HepG2 (cell line): ENCODE measurements around the gene MLST8. TPM values are rescaled to one million over a fixed set of nuclear protein-coding genes. Genes with fewer than 3 reads are reported as not detected.

Experiments used
- ESRRA ChIP-seq: sonication (generic); formaldehyde crosslinking; IDR thresholded peaks from 2 replicates; pipeline ENCODE4 v1.5.1; 2020; ENCODE audit warnings: mild to moderate bottlenecking, low read depth, missing genetic modification reagents
- FOSL2 ChIP-seq: sonication (generic); formaldehyde crosslinking; IDR thresholded peaks from 2 replicates; pipeline ENCODE4 v1.4.0; 2020; ENCODE audit warnings: missing genetic modification reagents
- KLF16 ChIP-seq, 2 experiments: sonication (generic) in 1 of 2; formaldehyde crosslinking in 1 of 2; IDR thresholded peaks; 2 replicates each; pipeline versions ENCODE4 v1.6.1 to v1.8.0; 2016 to 2023; ENCODE audit warnings: missing genetic modification reagents in 2 of 2, missing compliant biosample characterization in 1 of 2
- MYC ChIP-seq: sonication (generic); formaldehyde crosslinking; IDR thresholded peaks from 2 replicates; pipeline ENCODE4 v1.9.0; 2021; ENCODE audit warnings: missing genetic modification reagents, borderline replicate concordance
- NAIF1 ChIP-seq: sonication (generic); formaldehyde crosslinking; IDR thresholded peaks from 2 replicates; pipeline ENCODE4 v1.5.0; 2020; ENCODE audit warnings: mild to moderate bottlenecking, missing genetic modification reagents, borderline replicate concordance
- NCOA1 ChIP-seq: sonication (generic); formaldehyde crosslinking; IDR thresholded peaks from 2 replicates; pipeline ENCODE4 v1.9.0; 2021; ENCODE audit warnings: missing genetic modification reagents
- NR1H2 ChIP-seq: sonication (generic); formaldehyde crosslinking; IDR thresholded peaks from 2 replicates; pipeline ENCODE4 v1.8.1; 2022; ENCODE audit warnings: low read depth, missing genetic modification reagents, borderline replicate concordance
- NR2F1 ChIP-seq, 2 experiments: fragments of 450-650 bp in 1 of 2; formaldehyde crosslinking in 1 of 2; IDR thresholded peaks; 2 replicates each; pipeline versions ENCODE4 v1.5.0 to v1.6.1; 2016 to 2020; ENCODE audit warnings: mild to moderate bottlenecking in 1 of 2, missing compliant biosample characterization in 1 of 2, missing genetic modification reagents in 1 of 2, moderate library complexity in 1 of 2
- SPEN ChIP-seq: sonication (generic); formaldehyde crosslinking; IDR thresholded peaks from 2 replicates; pipeline ENCODE4 v1.5.1; 2020; ENCODE audit warnings: low read depth, mild to moderate bottlenecking, missing genetic modification reagents
- TCF7 ChIP-seq: sonication (generic); IDR thresholded peaks from 2 replicates; pipeline ENCODE4 v1.6.1; 2016; ENCODE audit warnings: antibody characterized with exemption, low read depth
- ZFYVE20 ChIP-seq: sonication (generic); formaldehyde crosslinking; IDR thresholded peaks from 2 replicates; pipeline ENCODE4 v1.8.0; 2023; ENCODE audit warnings: low read depth, mild to moderate bottlenecking, moderate library complexity, missing genetic modification reagents, borderline replicate concordance
- ZNF24 ChIP-seq: fragments of 450-650 bp; IDR thresholded peaks from 2 replicates; pipeline ENCODE4 v1.6.1; 2017; ENCODE audit warnings: antibody characterized with exemption, mild to moderate bottlenecking
- ZNF264 ChIP-seq: sonication (generic); formaldehyde crosslinking; IDR thresholded peaks from 2 replicates; pipeline ENCODE4 v1.4.0; 2020; ENCODE audit warnings: missing genetic modification reagents
- ZNF563 ChIP-seq: sonication (generic); formaldehyde crosslinking; IDR thresholded peaks from 2 replicates; pipeline ENCODE4 v1.8.0; 2022; ENCODE audit warnings: mild to moderate bottlenecking, moderate library complexity, missing genetic modification reagents
- ZSCAN21 ChIP-seq: sonication (generic); formaldehyde crosslinking; IDR thresholded peaks from 2 replicates; pipeline ENCODE4 v1.8.0; 2022; ENCODE audit warnings: mild to moderate bottlenecking, missing genetic modification reagents, moderate library complexity, borderline replicate concordance
- polyA plus RNA-seq, 8 experiments: library from polyadenylated mRNA; depleted of rRNA in 3 of 8; stranded (reverse) in 7 of 8; unstranded in 1 of 8; fragments of >200 nt; fragmentation: Illumina TruSeq in 4 of 8; extraction: Trizol in 4 of 8; gene quantifications; 2 replicates each; pipeline versions ENCODE4 v1.2.1 to v1.2.3, GENCODE V29; 2011 to 2016; ENCODE audit warnings: low read depth in 4 of 8, missing spikeins in 1 of 8, mixed read lengths in 1 of 8; ENCODE audit not compliant: insufficient read depth in 1 of 8
- total RNA-seq, 5 experiments: library from RNA; depleted of rRNA; stranded (reverse); fragments of >200 nt; fragmentation: Illumina TruSeq; extraction: Trizol; gene quantifications; 2 replicates each; pipeline ENCODE4 v1.2.3, GENCODE V29; 2016; ENCODE audit warnings: low read depth in 1 of 5
- TF ChIP-seq, protein P1 (sequence below): sonication (generic); formaldehyde crosslinking; conservative IDR thresholded peaks from 2 replicates; pipeline ENCODE4 v1.8.0; 2022; ENCODE audit warnings: missing genetic modification reagents
- TF ChIP-seq, protein P2 (sequence below): IDR thresholded peaks from 2 replicates; pipeline ENCODE4 v1.6.1; 2018; ENCODE audit warnings: missing genetic modification reagents
- TF ChIP-seq, protein P3 (sequence below): sonication (generic); formaldehyde crosslinking; IDR thresholded peaks from 2 replicates; pipeline ENCODE4 v1.4.0; 2020; ENCODE audit warnings: missing genetic modification reagents; ENCODE audit errors: not compliant biosample characterization
- TF ChIP-seq, protein P4 (sequence below): sonication (generic); formaldehyde crosslinking; IDR thresholded peaks from 2 replicates; pipeline ENCODE4 v1.5.0; 2020; ENCODE audit warnings: missing genetic modification reagents, mild to moderate bottlenecking, borderline replicate concordance
- TF ChIP-seq, protein P5 (sequence below): sonication (generic); formaldehyde crosslinking; IDR thresholded peaks from 2 replicates; pipeline ENCODE4 v1.5.1; 2020; ENCODE audit warnings: missing genetic modification reagents, mild to moderate bottlenecking, borderline replicate concordance
- TF ChIP-seq, protein P6 (sequence below): sonication (generic); formaldehyde crosslinking; IDR thresholded peaks from 2 replicates; pipeline ENCODE4 v1.4.0; 2020; ENCODE audit warnings: missing genetic modification reagents, low read depth, mild to moderate bottlenecking, borderline replicate concordance

The MLST8 gene
- total and polyA plus RNA-seq, 2 of the 13 experiments (the other 11 are each of a cell fraction or from before 2014, with no cell fraction given), result 30.8 to 72.7 TPM

DNA sequence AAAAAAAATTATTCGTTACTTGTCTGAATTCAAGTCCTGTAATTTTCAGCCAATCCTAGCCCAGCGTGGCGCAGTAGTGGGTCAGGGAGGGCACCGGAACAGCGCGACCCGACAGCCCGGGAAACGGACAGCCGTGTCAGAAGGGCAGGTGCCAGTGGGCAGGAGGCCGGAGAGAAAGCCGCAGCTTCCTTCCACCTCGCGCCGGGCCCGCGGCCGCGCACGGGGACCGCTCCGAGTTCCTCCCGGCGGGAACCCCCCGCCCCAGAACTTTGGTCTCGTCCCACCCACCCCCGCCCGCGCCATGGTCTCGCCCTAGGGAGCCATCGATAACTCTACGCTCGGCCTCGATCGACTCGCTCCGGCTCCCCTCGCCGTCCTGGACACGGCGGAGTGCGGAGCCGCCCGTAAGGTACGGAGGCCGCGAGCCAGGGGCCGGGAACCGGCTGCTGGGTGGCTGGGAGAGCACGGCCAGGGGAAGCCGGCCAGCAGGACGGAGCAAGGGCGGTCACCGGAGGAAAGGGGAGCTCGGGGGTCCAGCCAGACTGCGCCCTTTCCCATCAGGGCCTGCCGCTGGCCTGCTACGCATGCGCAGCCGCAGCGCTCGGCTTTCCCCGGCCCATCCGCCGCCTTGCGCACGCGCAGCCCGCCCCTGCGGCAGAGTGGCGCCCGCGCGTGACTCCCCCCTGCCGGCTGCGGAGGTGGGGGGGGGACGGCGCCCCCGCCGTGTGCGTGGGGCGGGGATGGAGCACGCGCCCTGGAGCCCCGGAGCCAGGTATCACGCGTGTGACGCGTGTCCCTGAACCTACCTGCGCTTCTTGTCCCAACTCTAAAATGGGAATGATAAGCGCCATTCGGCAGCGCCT lies at the start of gene MLST8 (continued):
- no peak for TF ChIP-seq TCF7
- peak; percentile 27; the same call in 1 of the 2 replicates for TF ChIP-seq ZSCAN21 (CRISPR knock-in tag)
- TF ChIP-seq ZNF264 (CRISPR knock-in tag), result no peak
- no peak for TF ChIP-seq ZNF24
- TF ChIP-seq, protein P1, sequence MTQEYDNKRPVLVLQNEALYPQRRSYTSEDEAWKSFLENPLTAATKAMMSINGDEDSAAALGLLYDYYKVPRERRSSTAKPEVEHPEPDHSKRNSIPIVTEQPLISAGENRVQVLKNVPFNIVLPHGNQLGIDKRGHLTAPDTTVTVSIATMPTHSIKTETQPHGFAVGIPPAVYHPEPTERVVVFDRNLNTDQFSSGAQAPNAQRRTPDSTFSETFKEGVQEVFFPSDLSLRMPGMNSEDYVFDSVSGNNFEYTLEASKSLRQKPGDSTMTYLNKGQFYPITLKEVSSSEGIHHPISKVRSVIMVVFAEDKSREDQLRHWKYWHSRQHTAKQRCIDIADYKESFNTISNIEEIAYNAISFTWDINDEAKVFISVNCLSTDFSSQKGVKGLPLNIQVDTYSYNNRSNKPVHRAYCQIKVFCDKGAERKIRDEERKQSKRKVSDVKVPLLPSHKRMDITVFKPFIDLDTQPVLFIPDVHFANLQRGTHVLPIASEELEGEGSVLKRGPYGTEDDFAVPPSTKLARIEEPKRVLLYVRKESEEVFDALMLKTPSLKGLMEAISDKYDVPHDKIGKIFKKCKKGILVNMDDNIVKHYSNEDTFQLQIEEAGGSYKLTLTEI (CRISPR knock-in tag), result no peak
- TF ChIP-seq, protein P2, sequence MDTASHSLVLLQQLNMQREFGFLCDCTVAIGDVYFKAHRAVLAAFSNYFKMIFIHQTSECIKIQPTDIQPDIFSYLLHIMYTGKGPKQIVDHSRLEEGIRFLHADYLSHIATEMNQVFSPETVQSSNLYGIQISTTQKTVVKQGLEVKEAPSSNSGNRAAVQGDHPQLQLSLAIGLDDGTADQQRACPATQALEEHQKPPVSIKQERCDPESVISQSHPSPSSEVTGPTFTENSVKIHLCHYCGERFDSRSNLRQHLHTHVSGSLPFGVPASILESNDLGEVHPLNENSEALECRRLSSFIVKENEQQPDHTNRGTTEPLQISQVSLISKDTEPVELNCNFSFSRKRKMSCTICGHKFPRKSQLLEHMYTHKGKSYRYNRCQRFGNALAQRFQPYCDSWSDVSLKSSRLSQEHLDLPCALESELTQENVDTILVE (CRISPR knock-in tag), result peak; percentile 54; the same call in 1 of the 2 replicates
- TF ChIP-seq SPEN (CRISPR knock-in tag), result peak; percentile 83; the same call in 1 of the 2 replicates
- no peak for TF ChIP-seq ZFYVE20 (CRISPR knock-in tag)
- peak; percentile 91 for TF ChIP-seq NAIF1 (CRISPR knock-in tag)
- no peak for TF ChIP-seq ESRRA
- TF ChIP-seq KLF16 (CRISPR knock-in tag; IDR thresholded peaks at IDR 0.05), result peak in 1 of 2 experiments; percentile 60; a peak in 1 of 4 replicates
- 0 out of 2 replicates have a peak, but pooled peaks have one; percentile 26 for TF ChIP-seq NR1H2 (CRISPR knock-in tag)
- TF ChIP-seq FOSL2 (CRISPR knock-in tag), result no peak; the same call in 1 of the 2 replicates
- TF ChIP-seq, protein P3, sequence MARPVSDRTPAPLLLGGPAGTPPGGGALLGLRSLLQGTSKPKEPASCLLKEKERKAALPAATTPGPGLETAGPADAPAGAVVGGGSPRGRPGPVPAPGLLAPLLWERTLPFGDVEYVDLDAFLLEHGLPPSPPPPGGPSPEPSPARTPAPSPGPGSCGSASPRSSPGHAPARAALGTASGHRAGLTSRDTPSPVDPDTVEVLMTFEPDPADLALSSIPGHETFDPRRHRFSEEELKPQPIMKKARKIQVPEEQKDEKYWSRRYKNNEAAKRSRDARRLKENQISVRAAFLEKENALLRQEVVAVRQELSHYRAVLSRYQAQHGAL (CRISPR knock-in tag), result no peak
- peak; percentile 86 for TF ChIP-seq ZNF563 (CRISPR knock-in tag)
- peak; percentile 57 for TF ChIP-seq MYC
- TF ChIP-seq NCOA1, result peak; percentile 96
- TF ChIP-seq, protein P4, sequence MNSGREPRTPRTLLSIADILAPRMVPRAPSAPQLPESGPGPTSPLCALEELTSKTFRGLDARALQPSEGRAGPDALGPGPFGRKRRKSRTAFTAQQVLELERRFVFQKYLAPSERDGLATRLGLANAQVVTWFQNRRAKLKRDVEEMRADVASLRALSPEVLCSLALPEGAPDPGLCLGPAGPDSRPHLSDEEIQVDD (CRISPR knock-in tag), result peak; percentile 88; the same call in 1 of the 2 replicates
- TF ChIP-seq, protein P5, sequence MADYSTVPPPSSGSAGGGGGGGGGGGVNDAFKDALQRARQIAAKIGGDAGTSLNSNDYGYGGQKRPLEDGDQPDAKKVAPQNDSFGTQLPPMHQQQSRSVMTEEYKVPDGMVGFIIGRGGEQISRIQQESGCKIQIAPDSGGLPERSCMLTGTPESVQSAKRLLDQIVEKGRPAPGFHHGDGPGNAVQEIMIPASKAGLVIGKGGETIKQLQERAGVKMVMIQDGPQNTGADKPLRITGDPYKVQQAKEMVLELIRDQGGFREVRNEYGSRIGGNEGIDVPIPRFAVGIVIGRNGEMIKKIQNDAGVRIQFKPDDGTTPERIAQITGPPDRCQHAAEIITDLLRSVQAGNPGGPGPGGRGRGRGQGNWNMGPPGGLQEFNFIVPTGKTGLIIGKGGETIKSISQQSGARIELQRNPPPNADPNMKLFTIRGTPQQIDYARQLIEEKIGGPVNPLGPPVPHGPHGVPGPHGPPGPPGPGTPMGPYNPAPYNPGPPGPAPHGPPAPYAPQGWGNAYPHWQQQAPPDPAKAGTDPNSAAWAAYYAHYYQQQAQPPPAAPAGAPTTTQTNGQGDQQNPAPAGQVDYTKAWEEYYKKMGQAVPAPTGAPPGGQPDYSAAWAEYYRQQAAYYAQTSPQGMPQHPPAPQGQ (CRISPR knock-in tag), result peak; percentile 52; the same call in 1 of the 2 replicates
- TF ChIP-seq, protein P6, sequence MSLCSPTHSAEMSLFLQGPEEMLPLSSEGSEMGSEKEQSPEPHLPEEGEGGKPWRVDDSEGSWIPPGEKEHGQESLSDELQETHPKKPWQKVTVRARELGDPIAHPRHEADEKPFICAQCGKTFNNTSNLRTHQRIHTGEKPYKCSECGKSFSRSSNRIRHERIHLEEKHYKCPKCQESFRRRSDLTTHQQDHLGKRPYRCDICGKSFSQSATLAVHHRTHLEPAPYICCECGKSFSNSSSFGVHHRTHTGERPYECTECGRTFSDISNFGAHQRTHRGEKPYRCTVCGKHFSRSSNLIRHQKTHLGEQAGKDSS (CRISPR knock-in tag), result peak; percentile 74; the same call in 1 of the 2 replicates
- no peak for TF ChIP-seq NR2F1 (CRISPR knock-in tag; IDR thresholded peaks at IDR 0.05)
